Islet precursor cell (in vitro differentiated cells): ENCODE results near the gene CELSR3.

Experiments
- DNase-seq: peaks from one replicate; pipeline ENCODE4 v3.0.0-alpha.2; 2018

Gene CELSR3

GRCh38 chr3:48660800-48661400 lies 1.8 kb downstream of the CELSR3 start:
- no peak for DNase-seq

GRCh38 chr3:48656841-48657281 lies 5.8 kb downstream of the CELSR3 start:
- no peak for DNase-seq

GRCh38 chr3:48656061-48656840 lies 6.4 kb downstream of the CELSR3 start:
- peak; percentile 94 for DNase-seq

GRCh38 chr3:48655606-48656005 lies 7.1 kb downstream of the CELSR3 start:
- no peak for DNase-seq

- no peak for DNase-seq
Observed at GRCh38 chr3:48655063-48655462, 7.6 kb downstream of the CELSR3 start.

GRCh38 chr3:48652923-48653715 lies 9.6 kb downstream of the CELSR3 start:
- DNase-seq, result no peak

GRCh38 chr3:48651771-48652170 lies 10.9 kb downstream of the CELSR3 start:
- no peak for DNase-seq

GRCh38 chr3:48650723-48651122 lies 12.0 kb downstream of the CELSR3 start:
- no peak for DNase-seq

GRCh38 chr3:48648188-48648850 lies 14.4 kb downstream of the CELSR3 start:
- DNase-seq, result no peak

GRCh38 chr3:48647714-48648113 lies 15.0 kb downstream of the CELSR3 start:
- DNase-seq, result no peak

- DNase-seq, result no peak
Observed at GRCh38 chr3:48644898-48645760, 17.6 kb downstream of the CELSR3 start.

GRCh38 chr3:48642605-48643004 lies 20.1 kb downstream of the CELSR3 start:
- DNase-seq, result no peak

- DNase-seq, result no peak
Observed at GRCh38 chr3:48641396-48641795, 21.3 kb downstream of the CELSR3 start.

GRCh38 chr3:48639944-48640606 lies 22.6 kb downstream of the CELSR3 start:
- DNase-seq, result no peak

GRCh38 chr3:48637305-48637704 lies 25.4 kb downstream of the CELSR3 start:
- DNase-seq, result no peak

GRCh38 chr3:48636149-48636655 lies 26.5 kb downstream of the CELSR3 start:
- DNase-seq, result no peak

GRCh38 chr3:48635222-48636021 lies 27.3 kb downstream of the CELSR3 start, which contains the start of gene SLC26A6:
Gene SLC26A6 (minus strand): TSS chr3:48635461. CDS start chr3:48635393, 68 bp downstream.
- peak; percentile 99 for DNase-seq

GRCh38 chr3:48634661-48635221 lies 27.9 kb downstream of the CELSR3 start:
- peak; percentile 82 for DNase-seq

GRCh38 chr3:48633743-48634142 lies 28.9 kb downstream of the CELSR3 start:
- no peak for DNase-seq

GRCh38 chr3:48633256-48633655 lies 29.4 kb downstream of the CELSR3 start:
- DNase-seq, result no peak
